Stomach (tissue), 4 donors: ENCODE data around the gene KIFBP.

Experiments
- CTCF ChIP-seq, 7 experiments: fragments of 450-650 bp in 4 of 7; fragments of 200-600 bp in 3 of 7; sonication (generic) in 3 of 7; IDR thresholded peaks; one replicate each; pipeline ENCODE4 v1.5.1; 2016 to 2019; ENCODE audit warnings: antibody characterized with exemption in 7 of 7, control low read depth in 2 of 7, mild to moderate bottlenecking in 1 of 7
- EP300 ChIP-seq: sonication (generic); formaldehyde crosslinking; IDR thresholded peaks from one replicate; pipeline ENCODE4 v1.6.1; 2017; ENCODE audit warnings: antibody characterized with exemption
- POLR2A ChIP-seq, 4 donors: fragments of 450-650 bp; IDR thresholded peaks; one replicate each; pipeline ENCODE4 v1.6.1; 2016; ENCODE audit warnings: antibody characterized with exemption in 4 of 4, control low read depth in 2 of 4, mild to moderate bottlenecking in 1 of 4, moderate library complexity in 1 of 4
- POLR2AphosphoS5 ChIP-seq, 3 donors: sonication (generic); formaldehyde crosslinking; IDR thresholded peaks; one replicate each; pipeline ENCODE4 v1.6.1; 2016; ENCODE audit warnings: antibody characterized with exemption in 3 of 3

DNA sequence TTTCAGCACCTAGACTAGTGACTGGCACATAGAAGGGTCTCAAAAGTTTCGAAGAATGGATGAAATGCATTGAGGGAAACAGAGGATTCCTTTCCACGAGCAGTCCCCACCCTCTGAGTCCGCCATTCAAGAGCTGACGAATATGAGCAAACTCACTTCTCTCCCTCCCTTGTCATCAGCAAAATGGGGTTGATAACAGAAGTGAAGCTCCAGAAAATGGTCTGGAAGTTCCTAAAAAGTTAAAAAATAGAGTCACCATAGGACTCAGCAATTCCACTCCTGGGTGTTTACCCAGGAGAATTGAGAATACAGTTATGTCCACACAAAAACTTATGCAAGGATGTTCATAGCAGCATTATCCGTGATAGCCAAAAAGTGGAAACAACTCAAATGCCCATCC lies 74.3 kb downstream of the KIFBP start:
- TF ChIP-seq POLR2A (IDR thresholded peaks at IDR 0.05), result no peak
- no peak for TF ChIP-seq CTCF (IDR thresholded peaks at IDR 0.05)
- TF ChIP-seq POLR2AphosphoS5 (IDR thresholded peaks at IDR 0.05), result no peak
- no peak for TF ChIP-seq EP300
